IMR-90 (cell line): Measurements from ENCODE around the gene ZNF567. TPM values are rescaled to one million over a fixed set of nuclear protein-coding genes. Genes with fewer than 3 reads are reported as not detected.

Source experiments
- ATAC-seq: fragments of 200-7000 bp; cut with Tn5 transposase; 2 replicates; pipeline ENCODE4 v1.9.1; 2020; ENCODE audit warnings: low read depth, mild to moderate bottlenecking, moderate library complexity
- BruUV-seq: library from RNA; stranded (reverse); fragments of 400-500 nt; replicated peaks from 2 replicates; lab custom pipeline; 2021; lab: Mats Ljungman, UMichigan
- CTCF ChIA-PET: fragments of 300-600 bp; formaldehyde crosslinking; extraction: SDS; loops from one replicate; lab custom pipeline; 2021; ENCODE audit warnings: antibody characterized with exemption; lab: Yijun Ruan, JAX
- POLR2A ChIA-PET: fragments of 300-600 bp; sonication (Branson Sonifier 250); formaldehyde crosslinking; loops from one replicate; lab custom pipeline; 2022; ENCODE audit warnings: antibody characterized with exemption; ENCODE audit not compliant: unreplicated experiment; lab: Charles Lee
- DNase-seq: peaks from one replicate; pipeline ENCODE4 v3.0.0; 2013
- H2AFZ ChIP-seq: replicated peaks from 2 replicates; pipeline ENCODE3; 2013; ENCODE audit warnings: low read length, mild to moderate bottlenecking; ENCODE audit not compliant: poor library complexity
- H2AK5ac ChIP-seq: 2 replicates; pipeline ENCODE4 v1.6.1; 2013; ENCODE audit warnings: low read depth, low read length, inconsistent platforms
- H2AK9ac ChIP-seq: replicated peaks from 2 replicates; pipeline ENCODE3; 2013; ENCODE audit warnings: mild to moderate bottlenecking, low read depth, low read length, moderate library complexity; ENCODE audit not compliant: poor library complexity
- H2BK120ac ChIP-seq: 2 replicates; pipeline ENCODE4 v1.6.1; 2013; ENCODE audit warnings: low read depth, low read length, inconsistent platforms
- H2BK15ac ChIP-seq: 3 replicates; pipeline ENCODE4 v1.6.1; 2013; ENCODE audit warnings: low read depth, low read length, inconsistent platforms
- H2BK20ac ChIP-seq: 2 replicates; pipeline ENCODE4 v1.6.1; 2013; ENCODE audit warnings: low read depth, mild to moderate bottlenecking, inconsistent platforms, low read length, moderate library complexity
- H2BK5ac ChIP-seq: 2 replicates; pipeline ENCODE4 v1.6.1; 2013; ENCODE audit warnings: mild to moderate bottlenecking, low read depth, low read length, inconsistent platforms; ENCODE audit not compliant: poor library complexity, severe bottlenecking
- H3K14ac ChIP-seq: replicated peaks from 2 replicates; pipeline ENCODE4 v1.6.1; 2013; ENCODE audit warnings: low read depth, low read length, inconsistent platforms
- H3K18ac ChIP-seq: 2 replicates; pipeline ENCODE4 v1.6.1; 2013; ENCODE audit warnings: low read depth, low read length, control low read depth
- H3K23ac ChIP-seq: 2 replicates; pipeline ENCODE4 v1.6.1; 2013; ENCODE audit warnings: low read depth, low read length, inconsistent platforms
- H3K27ac ChIP-seq: 2 replicates; pipeline ENCODE4 v1.5.1; 2013; ENCODE audit warnings: mild to moderate bottlenecking, control low read depth, low read length; ENCODE audit not compliant: insufficient read depth
- H3K27me3 ChIP-seq: 2 replicates; pipeline ENCODE4 v1.6.1; 2013; ENCODE audit warnings: low read length; ENCODE audit not compliant: control insufficient read depth, insufficient read depth
- H3K36me3 ChIP-seq: 2 replicates; pipeline ENCODE4 v1.6.1; 2013; ENCODE audit warnings: low read length, mixed read lengths; ENCODE audit not compliant: control insufficient read depth, insufficient read depth
- H3K4ac ChIP-seq: 2 replicates; pipeline ENCODE4 v1.6.1; 2013; ENCODE audit warnings: low read depth, low read length, inconsistent platforms
- H3K4me1 ChIP-seq: 2 replicates; pipeline ENCODE4 v1.6.1; 2013; ENCODE audit warnings: low read length, mixed read lengths; ENCODE audit not compliant: control insufficient read depth, insufficient read depth
- H3K4me2 ChIP-seq: 2 replicates; pipeline ENCODE4 v1.6.1; 2013; ENCODE audit warnings: low read depth, mild to moderate bottlenecking, control low read depth, low read length, moderate library complexity
- H3K4me3 ChIP-seq: 2 replicates; pipeline ENCODE4 v1.5.1; 2013; ENCODE audit warnings: low read depth, mild to moderate bottlenecking, control low read depth, low read length, moderate library complexity; ENCODE audit not compliant: insufficient read depth
- H3K56ac ChIP-seq: 2 replicates; pipeline ENCODE4 v1.6.1; 2013; ENCODE audit warnings: low read length, inconsistent platforms; ENCODE audit not compliant: insufficient read depth; ENCODE audit errors: extremely low read depth
- H3K79me1 ChIP-seq, 2 experiments: 2 replicates each; pipeline ENCODE4 v1.6.1; 2013; ENCODE audit warnings: low read length in 2 of 2, inconsistent platforms in 1 of 2, low read depth in 1 of 2
- H3K9ac ChIP-seq: 2 replicates; pipeline ENCODE4 v1.6.1; 2013; ENCODE audit warnings: low read depth, low read length, control low read depth
- H3K9me1 ChIP-seq: 2 replicates; pipeline ENCODE4 v1.6.1; 2013; ENCODE audit warnings: low read length, inconsistent platforms; ENCODE audit not compliant: insufficient read depth
- H3K9me3 ChIP-seq: 2 replicates; pipeline ENCODE4 v1.6.1; 2013; ENCODE audit warnings: low read length; ENCODE audit not compliant: control insufficient read depth, insufficient read depth
- H4K20me1 ChIP-seq: 2 replicates; pipeline ENCODE4 v1.6.1; 2013; ENCODE audit warnings: low read length, inconsistent platforms; ENCODE audit not compliant: insufficient read depth
- H4K5ac ChIP-seq: 2 replicates; pipeline ENCODE4 v1.6.1; 2013; ENCODE audit warnings: mild to moderate bottlenecking, low read depth, low read length, control low read depth
- H4K8ac ChIP-seq, 2 experiments: 2 replicates each; pipeline ENCODE4 v1.6.1; 2013; ENCODE audit warnings: low read depth in 2 of 2, low read length in 2 of 2, control low read depth in 1 of 2, inconsistent platforms in 1 of 2
- H4K91ac ChIP-seq: 2 replicates; pipeline ENCODE4 v1.6.1; 2013; ENCODE audit warnings: low read depth, low read length, inconsistent platforms; ENCODE audit not compliant: insufficient read depth
- BHLHE40 ChIP-seq: fragments of 150-350 bp; IDR thresholded peaks from 2 replicates; pipeline ENCODE4 v1.6.1; 2016; ENCODE audit warnings: mild to moderate bottlenecking, low read depth, low read length
- FOS ChIP-seq: fragments of 150-350 bp; IDR thresholded peaks from 2 replicates; pipeline ENCODE4 v1.6.1; 2016; ENCODE audit warnings: low read depth, low read length
- MXI1 ChIP-seq: IDR thresholded peaks from 2 replicates; pipeline ENCODE4 v1.6.1; 2012; ENCODE audit warnings: low read depth, mild to moderate bottlenecking, low read length, moderate library complexity, borderline replicate concordance
- NFE2L2 ChIP-seq: fragments of 150-350 bp; IDR thresholded peaks from 2 replicates; pipeline ENCODE4 v1.6.1; 2016; ENCODE audit warnings: low read depth, mild to moderate bottlenecking, low read length
- POLR2A ChIP-seq: IDR thresholded peaks from 2 replicates; pipeline ENCODE4 v1.6.1; 2012; ENCODE audit warnings: mild to moderate bottlenecking, low read depth, low read length
- dilution Hi-C: fragments of 300-500 bp; cut with HindIII; formaldehyde crosslinking; loops from one replicate; pipeline ENCODE4 v1.14.3; 2018; ENCODE audit warnings: low sequenced_read_pairs; ENCODE audit not compliant: unreplicated experiment
- in situ Hi-C: fragments of 300-500 bp; cut with MboI; formaldehyde crosslinking; loops from 3 replicates; pipeline ENCODE4 v1.14.3; 2019; ENCODE audit warnings: low sequenced_read_pairs, inconsistent platforms, mixed read lengths
- intact Hi-C: fragments of 100-400 bp; cut with micrococcal nuclease; formaldehyde crosslinking; loops from 2 replicates; pipeline ENCODE4 v1.10.0; 2022
- polyA plus RNA-seq, 3 experiments: library from polyadenylated mRNA; depleted of rRNA; stranded (reverse); fragments of >200 nt; gene quantifications; 2 replicates each; pipeline ENCODE4 v1.2.3, GENCODE V29; 2012; ENCODE audit warnings: low replicate concordance in 1 of 3
- total RNA-seq: library from RNA; depleted of rRNA; stranded (reverse); fragments of >200 nt; gene quantifications from 2 replicates; pipeline ENCODE4 v1.2.3, GENCODE V29; 2012
- TF ChIP-seq, protein P1 (sequence below): fragments of 150-350 bp; IDR thresholded peaks from 2 replicates; pipeline ENCODE4 v1.6.1; 2017; ENCODE audit warnings: mild to moderate bottlenecking, antibody characterized with exemption, low read length, low read depth
- TF ChIP-seq, protein P2 (sequence below): conservative IDR thresholded peaks from 2 replicates; pipeline ENCODE4 v1.5.1; 2012; ENCODE audit warnings: mild to moderate bottlenecking, low read depth, low read length, improper control_type of control experiment

Gene ZNF567
- total and polyA plus RNA-seq, 2 of the 4 experiments (the other 2 are of a cell fraction), result 3.4 to 6.1 TPM

DNA sequence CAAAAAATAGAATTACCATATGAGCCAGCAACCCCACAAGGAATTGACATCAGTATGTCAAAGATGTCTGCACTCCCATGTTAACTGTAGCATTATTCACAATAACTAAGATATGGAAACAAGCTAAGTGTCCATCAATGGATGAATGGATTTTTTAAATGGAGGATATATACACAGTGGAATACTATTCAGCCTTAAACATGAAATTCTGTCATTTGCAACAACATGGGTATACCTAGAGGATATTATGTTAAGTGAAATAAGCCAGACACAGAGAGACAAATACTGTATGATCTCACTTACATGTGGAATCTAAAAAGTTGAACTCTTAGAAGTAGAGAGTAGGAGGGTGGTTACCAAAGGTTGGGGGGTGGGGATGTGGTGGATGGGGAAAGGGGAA, 8.0 kb upstream of the ZNF567 start:
- Histone ChIP-seq H3K36me3 (peaks cover 6% of the 10 kb centered on the region; the same call in 1 of the 2 replicates), H2BK20ac (no peak overlapping the region), H3K4me3 (no peak overlapping the region), H2AFZ (no peak overlapping the region), H3K14ac (no peak overlapping the region), H3K18ac (no peak overlapping the region), H3K27ac (no peak overlapping the region), H2BK5ac (no peak overlapping the region), H3K9me1 (no peaks in the 10 kb centered on the region), H3K23ac (no peak overlapping the region), H3K79me1 (peaks cover 3 to 4% of the 10 kb centered on the region in 2 experiments; a peak in 1 of 4 replicates), H4K91ac (no peak overlapping the region), H3K9ac (no peak overlapping the region), H2AK5ac (no peak overlapping the region), H4K20me1 (no peaks in the 10 kb centered on the region), H3K4ac (no peak overlapping the region), H3K4me1 (no peaks in the 10 kb centered on the region), H3K56ac (no peak overlapping the region), H2BK15ac (no peak overlapping the region), H4K8ac (no peak overlapping the region), H4K5ac (no peak overlapping the region), H3K4me2 (no peak overlapping the region), H2AK9ac (no peak overlapping the region), H2BK120ac (no peak overlapping the region), H3K27me3 (no peaks in the 10 kb centered on the region), H3K9me3 (peaks cover 10% of the 10 kb centered on the region)
- no peak for DNase-seq
- dilution Hi-C loops, result no loop called here
- no TSS peak for BruUV-seq
- ATAC-seq, result no peak
- CTCF ChIA-PET, result no interaction called here
- intact Hi-C loops, result no loop called here
- TF ChIP-seq FOS (no peak), BHLHE40 (no peak), MXI1 (no peak), POLR2A (no peak), NFE2L2 (no peak)
- TF ChIP-seq, protein P1, sequence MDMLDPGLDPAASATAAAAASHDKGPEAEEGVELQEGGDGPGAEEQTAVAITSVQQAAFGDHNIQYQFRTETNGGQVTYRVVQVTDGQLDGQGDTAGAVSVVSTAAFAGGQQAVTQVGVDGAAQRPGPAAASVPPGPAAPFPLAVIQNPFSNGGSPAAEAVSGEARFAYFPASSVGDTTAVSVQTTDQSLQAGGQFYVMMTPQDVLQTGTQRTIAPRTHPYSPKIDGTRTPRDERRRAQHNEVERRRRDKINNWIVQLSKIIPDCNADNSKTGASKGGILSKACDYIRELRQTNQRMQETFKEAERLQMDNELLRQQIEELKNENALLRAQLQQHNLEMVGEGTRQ, result no peak
- TF ChIP-seq, protein P2, sequence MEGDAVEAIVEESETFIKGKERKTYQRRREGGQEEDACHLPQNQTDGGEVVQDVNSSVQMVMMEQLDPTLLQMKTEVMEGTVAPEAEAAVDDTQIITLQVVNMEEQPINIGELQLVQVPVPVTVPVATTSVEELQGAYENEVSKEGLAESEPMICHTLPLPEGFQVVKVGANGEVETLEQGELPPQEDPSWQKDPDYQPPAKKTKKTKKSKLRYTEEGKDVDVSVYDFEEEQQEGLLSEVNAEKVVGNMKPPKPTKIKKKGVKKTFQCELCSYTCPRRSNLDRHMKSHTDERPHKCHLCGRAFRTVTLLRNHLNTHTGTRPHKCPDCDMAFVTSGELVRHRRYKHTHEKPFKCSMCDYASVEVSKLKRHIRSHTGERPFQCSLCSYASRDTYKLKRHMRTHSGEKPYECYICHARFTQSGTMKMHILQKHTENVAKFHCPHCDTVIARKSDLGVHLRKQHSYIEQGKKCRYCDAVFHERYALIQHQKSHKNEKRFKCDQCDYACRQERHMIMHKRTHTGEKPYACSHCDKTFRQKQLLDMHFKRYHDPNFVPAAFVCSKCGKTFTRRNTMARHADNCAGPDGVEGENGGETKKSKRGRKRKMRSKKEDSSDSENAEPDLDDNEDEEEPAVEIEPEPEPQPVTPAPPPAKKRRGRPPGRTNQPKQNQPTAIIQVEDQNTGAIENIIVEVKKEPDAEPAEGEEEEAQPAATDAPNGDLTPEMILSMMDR, result no peak
- POLR2A ChIA-PET, result no interaction called here
- in situ Hi-C loops, result no loop called here
